Transverse colon (tissue), 4 donors: ENCODE results near the gene PCDHB10. TPM values are rescaled to one million over a fixed set of nuclear protein-coding genes. Genes with fewer than 3 reads are reported as not detected.
A peak's percentile ranks its signal among the peaks of the same experiment; 100 is the strongest.
"Not testable (repeated sequence)": the region's sequence is repeated elsewhere in the genome, so short reads cannot be mapped to it uniquely, and the experiment has no call there.

Source experiments
- DNase-seq: peaks from one replicate; pipeline ENCODE4 v3.0.0-alpha.2; 2019
- H3K27ac ChIP-seq, 4 donors: fragments of 200-600 bp; sonication (generic); 2 replicates each; pipeline ENCODE4 v1.5.1; 2016 to 2018; ENCODE audit warnings: inconsistent platforms in 4 of 4
- H3K27me3 ChIP-seq: fragments of 200-600 bp; sonication (generic); 2 replicates; pipeline ENCODE4 v1.5.1; 2017; ENCODE audit warnings: inconsistent platforms
- H3K36me3 ChIP-seq, 4 donors: fragments of 200-600 bp; sonication (generic); 2 replicates each; pipeline ENCODE4 v1.5.1; 2017 to 2019; ENCODE audit warnings: inconsistent platforms in 4 of 4
- H3K4me1 ChIP-seq, 4 donors: fragments of 200-600 bp; sonication (generic); 2 replicates each; pipeline ENCODE4 v1.5.1; 2017 to 2020; ENCODE audit warnings: inconsistent platforms in 4 of 4
- H3K4me3 ChIP-seq, 4 donors: fragments of 200-600 bp; sonication (generic); 1 replicate in 1 of 4; 2 replicates in 3 of 4; pipeline versions ENCODE4 v1.5.1 to v1.6.1; 2017 to 2019; ENCODE audit warnings: inconsistent platforms in 4 of 4
- H3K9me3 ChIP-seq, 2 donors: fragments of 200-600 bp; sonication (generic); 2 replicates each; pipeline ENCODE4 v1.5.1; 2017 to 2019; ENCODE audit warnings: inconsistent platforms in 2 of 2
- CTCF ChIP-seq, 5 experiments: fragments of 200-600 bp in 3 of 5; fragments of 450-650 bp in 2 of 5; sonication (generic) in 3 of 5; IDR thresholded peaks; 1 replicate in 2 of 5; 2 replicates in 3 of 5; pipeline ENCODE4 v1.5.1; 2016 to 2017; ENCODE audit warnings: antibody characterized with exemption in 5 of 5, inconsistent platforms in 3 of 5, mild to moderate bottlenecking in 2 of 5, moderate library complexity in 1 of 5
- POLR2A ChIP-seq: fragments of 450-650 bp; IDR thresholded peaks from one replicate; pipeline ENCODE4 v1.6.1; 2016; ENCODE audit warnings: antibody characterized with exemption, mild to moderate bottlenecking, moderate library complexity
- POLR2AphosphoS5 ChIP-seq, 3 donors: sonication (generic); formaldehyde crosslinking; IDR thresholded peaks; one replicate each; pipeline ENCODE4 v1.6.1; 2016; ENCODE audit warnings: antibody characterized with exemption in 3 of 3
- WGBS, 2 donors: methylation state at CpG; one replicate each; pipeline ENCODE4 v1.1.5; 2018; ENCODE audit warnings: low coverage in 1 of 2; 5-methylcytosine and 5-hydroxymethylcytosine counted together
- in situ Hi-C, 4 donors: fragments of 200-750 bp; cut with MboI; loops; one replicate each; pipeline versions ENCODE4 v1.15.0 to v1.15.1; 2017; ENCODE audit warnings: low sequenced_read_pairs in 3 of 4, low pct_ligation_motif_present in 1 of 4, low pct_unique_long_range_greater_than_20kb in 1 of 4
- intact Hi-C: fragments of 100-400 bp; cut with DNase I; formaldehyde crosslinking; loops from one replicate; pipeline ENCODE4 v1.15.1; 2023; ENCODE audit warnings: low total_unique reads
- total RNA-seq, 4 donors: library from RNA; depleted of rRNA; stranded (reverse); fragments of >200 nt; gene quantifications; one replicate each; pipeline ENCODE4 v1.1.0, GENCODE V29; 2016

PCDHB10 gene
- total RNA-seq, 4 donors from 2014 or later, result 0.68 to 1.1 (median 0.79) TPM; not detected in 1

- Histone ChIP-seq H3K9me3 (peaks cover 23 to 26% of the 10 kb centered on the region in 2 donors), H3K36me3 (no peaks in the 10 kb centered on the region), H3K27me3 (peaks cover 9% of the 10 kb centered on the region), H3K4me3 (peak within 1 kb of the TSS in 2 of 4 donors; percentile 9 to 14), H3K27ac (no peak within 1 kb of the TSS), H3K4me1 (no peaks in the 10 kb centered on the region)
- intact Hi-C loops (no loop called here), in situ Hi-C loops (no loop called here)
- WGBS, 2 donors, result 10 to 38% methylated on average over 9 to 13 of the region's 13 CpGs
- TF ChIP-seq POLR2A (no peak), CTCF (IDR thresholded peaks at IDR 0.05) (peak in 1 of 5 experiments; percentile 4)
- no peak for DNase-seq
Measured at GRCh38 chr5:141182248-141182647, 9.9 kb upstream of the PCDHB10 start, which contains the start of gene PCDHB16. TSS of gene PCDHB16 (plus strand) at chr5:141182387. CDS start at chr5:141182560, 173 bp downstream.

GRCh38 chr5:141184117-141184855 lies 7.9 kb upstream of the PCDHB10 start:
- intact Hi-C loops, H3K36me3 ChIP-seq, H3K27ac ChIP-seq, H3K4me3 ChIP-seq, H3K27me3 ChIP-seq, H3K4me1 ChIP-seq, in situ Hi-C loops, DNase-seq: not testable (repeated sequence)
- WGBS, 2 donors, result 70% methylated on average over 23 of the region's 69 CpGs; no CpG with 5 or more reads in 1 of the 2 donors
- H3K9me3 ChIP-seq, result peaks cover 21 to 23% of the 10 kb centered on the region in 2 donors

- Histone ChIP-seq H3K9me3 (peaks cover 21 to 39% of the 10 kb centered on the region in 2 donors), H3K4me1 (no peaks in the 10 kb centered on the region), H3K4me3 (peak within 1 kb of the TSS in 1 of 4 donors; percentile 16), H3K27me3 (peaks cover 4% of the 10 kb centered on the region), H3K27ac (no peak within 1 kb of the TSS), H3K36me3 (no peaks in the 10 kb centered on the region)
- intact Hi-C loops, result no loop called here
- no peak for DNase-seq
- in situ Hi-C loops, result no loop called here
- peak in 3 of 5 experiments; percentile 12 to 24 (median 18) for TF ChIP-seq CTCF (IDR thresholded peaks at IDR 0.05)
- no peak for TF ChIP-seq POLR2AphosphoS5 (IDR thresholded peaks at IDR 0.05)
- no peak for TF ChIP-seq POLR2A
- WGBS, 2 donors, result 27 to 31% methylated on average over 7 to 9 of the region's 9 CpGs
Measured at GRCh38 chr5:141186897-141187512, 5.1 kb upstream of the PCDHB10 start, which contains the start of gene PCDHB9. TSS of gene PCDHB9 (plus strand) at chr5:141187161. CDS start at chr5:141187319, 158 bp downstream.

- DNase-seq, intact Hi-C loops: not testable (repeated sequence)
Measured at GRCh38 chr5:141188682-141189081, 3.5 kb upstream of the PCDHB10 start.

GRCh38 chr5:141189131-141189530 lies 3.0 kb upstream of the PCDHB10 start:
- in situ Hi-C loops, H3K36me3 ChIP-seq, H3K27me3 ChIP-seq, H3K4me1 ChIP-seq, H3K27ac ChIP-seq, intact Hi-C loops, H3K4me3 ChIP-seq, DNase-seq: not testable (repeated sequence)
- WGBS, 2 donors, result 70% methylated on average over 27 of the region's 35 CpGs; no CpG with 5 or more reads in 1 of the 2 donors
- peaks cover 21 to 41% of the 10 kb centered on the region in 2 donors for H3K9me3 ChIP-seq

More at GRCh38 chr5:141188682-141189081, 3.5 kb upstream of the PCDHB10 start:
- H3K36me3 ChIP-seq, in situ Hi-C loops, H3K4me1 ChIP-seq, H3K27ac ChIP-seq, H3K4me3 ChIP-seq, H3K27me3 ChIP-seq: not testable (repeated sequence)
- 68% methylated on average over 19 of the region's 37 CpGs; no CpG with 5 or more reads in 1 of the 2 donors for WGBS, 2 donors
- H3K9me3 ChIP-seq, result peaks cover 21 to 41% of the 10 kb centered on the region in 2 donors

- WGBS, 2 donors, result 79% methylated on average over 16 of the region's 37 CpGs; no CpG with 5 or more reads in 1 of the 2 donors
- in situ Hi-C loops, H3K36me3 ChIP-seq, H3K27me3 ChIP-seq, intact Hi-C loops, H3K27ac ChIP-seq, H3K4me3 ChIP-seq, DNase-seq, H3K4me1 ChIP-seq: not testable (repeated sequence)
- H3K9me3 ChIP-seq, result peaks cover 33 to 53% of the 10 kb centered on the region in 2 donors
Measured at GRCh38 chr5:141194332-141194731, 2.2 kb downstream of the PCDHB10 start.
